Head of caudate nucleus (tissue), 42 donors: ENCODE measurements around the gene GBX2.

Experiments used
- DNase-seq, 42 donors: peaks; one replicate each; pipeline versions ENCODE4 v3.0.0 to v3.0.0-alpha.2; 2020 to 2021; ENCODE audit warnings: mixed read lengths in 7 of 42
- intact Hi-C: fragments of 100-400 bp; cut with DNase I; formaldehyde crosslinking; loops from one replicate; pipeline ENCODE4 v1.15.0; 2022

GBX2 gene

GRCh38 chr2:236193026-236193425 lies 24.8 kb upstream of the GBX2 start:
- peak in 1 of 42 donors; percentile 4 for DNase-seq
- intact Hi-C loops, result no loop called here

- no peak for DNase-seq
- intact Hi-C loops, result no loop called here
Measured at GRCh38 chr2:236190674-236191073, 22.5 kb upstream of the GBX2 start.

GRCh38 chr2:236184701-236185100 lies 16.5 kb upstream of the GBX2 start:
- peak in 1 of 42 donors; percentile 2 for DNase-seq
- intact Hi-C loops, result loop anchor here (5.0 kb wide), 1 partner anchor 417 kb away; no protein-coding TSS in a partner anchor

GRCh38 chr2:236180831-236181453 lies 12.8 kb upstream of the GBX2 start:
- DNase-seq, result peak in 31 of 42 donors; percentile 23 to 88 (median 58)
- intact Hi-C loops, result loop anchor here (5.0 kb wide), 1 partner anchor 414 kb away; no protein-coding TSS in a partner anchor

- intact Hi-C loops, result loop anchor here (5.0 kb wide), 1 partner anchor 413 kb away; no protein-coding TSS in a partner anchor
- DNase-seq, result no peak
Measured at GRCh38 chr2:236180076-236180816, 12.1 kb upstream of the GBX2 start.

- intact Hi-C loops, result loop anchor here (5.0 kb wide), 1 partner anchor 412 kb away; no protein-coding TSS in a partner anchor
Measured at GRCh38 chr2:236179236-236180075, 11.3 kb upstream of the GBX2 start.

GRCh38 chr2:236178890-236179235 lies 10.7 kb upstream of the GBX2 start:
- intact Hi-C loops, result no loop called here
- DNase-seq, result peak in 2 of 42 donors; percentile 2 to 25

More at GRCh38 chr2:236179236-236180075, 11.3 kb upstream of the GBX2 start:
- DNase-seq, result peak in 1 of 42 donors; percentile 36

GRCh38 chr2:236177967-236178889 lies 10.0 kb upstream of the GBX2 start:
- peak in 36 of 42 donors; percentile 9 to 80 (median 54) for DNase-seq
- intact Hi-C loops, result no loop called here

GRCh38 chr2:236177604-236177966 lies 9.4 kb upstream of the GBX2 start:
- intact Hi-C loops, result no loop called here
- DNase-seq, result peak in 10 of 42 donors; percentile 4 to 56 (median 32)

- intact Hi-C loops, result no loop called here
- peak in 2 of 42 donors; percentile 1 to 32 for DNase-seq
Measured at GRCh38 chr2:236176951-236177350, 8.8 kb upstream of the GBX2 start.

GRCh38 chr2:236176417-236176816 lies 8.2 kb upstream of the GBX2 start:
- DNase-seq, result peak in 2 of 42 donors; percentile 3 to 44
- intact Hi-C loops, result no loop called here

- intact Hi-C loops, result no loop called here
Measured at GRCh38 chr2:236175548-236176150, 7.5 kb upstream of the GBX2 start.

GRCh38 chr2:236173729-236174607 lies 5.8 kb upstream of the GBX2 start:
- DNase-seq, result peak in 1 of 42 donors; percentile 1
- intact Hi-C loops, result no loop called here

More at GRCh38 chr2:236175548-236176150, 7.5 kb upstream of the GBX2 start:
- no peak for DNase-seq

GRCh38 chr2:236173036-236173728 lies 5.0 kb upstream of the GBX2 start:
- DNase-seq, result peak in 2 of 42 donors; percentile 2 to 7
- intact Hi-C loops, result no loop called here

- intact Hi-C loops, result no loop called here
Measured at GRCh38 chr2:236172255-236173035, 4.3 kb upstream of the GBX2 start.

More at GRCh38 chr2:236172255-236173035, 4.3 kb upstream of the GBX2 start:
- peak in 1 of 42 donors; percentile 1 for DNase-seq
